MV-4-11 (cell line): ENCODE data around the gene TPCN1.
"Not testable (repeated sequence)": the region's sequence is repeated elsewhere in the genome, so short reads cannot be mapped to it uniquely, and the experiment has no call there.

ENCODE experiments used
- DNase-seq: peaks from one replicate; lab custom pipeline; 2025; lab: John Stamatoyannopoulos, UW

Gene TPCN1

GRCh38 chr12:113196990-113197389 is 24.3 kb upstream of the TPCN1 start:
- DNase-seq: peak; percentile 68

- DNase-seq: no peak
Observed at GRCh38 chr12:113197518-113198077, 23.7 kb upstream of the TPCN1 start.

- DNase-seq: no peak
Observed at GRCh38 chr12:113198296-113198695, 23.0 kb upstream of the TPCN1 start.

GRCh38 chr12:113200021-113200797 is 21.1 kb upstream of the TPCN1 start:
- DNase-seq: peak; percentile 71

GRCh38 chr12:113201187-113202177 is 19.8 kb upstream of the TPCN1 start:
- DNase-seq: no peak

GRCh38 chr12:113202300-113203075 is 18.8 kb upstream of the TPCN1 start:
- DNase-seq: no peak

- DNase-seq: peak; percentile 71
Observed at GRCh38 chr12:113203852-113204760, 17.2 kb upstream of the TPCN1 start.

GRCh38 chr12:113204804-113205203 is 16.5 kb upstream of the TPCN1 start:
- no peak for DNase-seq

GRCh38 chr12:113206802-113207201 is 14.5 kb upstream of the TPCN1 start:
- not testable (repeated sequence) for DNase-seq

GRCh38 chr12:113207613-113208040 is 13.6 kb upstream of the TPCN1 start:
- peak; percentile 42 for DNase-seq

GRCh38 chr12:113208041-113208934 is 13.0 kb upstream of the TPCN1 start:
- DNase-seq: peak; percentile 100

GRCh38 chr12:113211160-113211559 is 10.1 kb upstream of the TPCN1 start:
- no peak for DNase-seq

- peak; percentile 99 for DNase-seq
Observed at GRCh38 chr12:113214895-113215400, 6.3 kb upstream of the TPCN1 start.

GRCh38 chr12:113216027-113216426 is 5.2 kb upstream of the TPCN1 start:
- DNase-seq: no peak

GRCh38 chr12:113220593-113221180 is 577 bp upstream of the TPCN1 start:
- no peak for DNase-seq

- no peak for DNase-seq
Observed at GRCh38 chr12:113221997-113222729, 899 bp downstream of the TPCN1 start.

GRCh38 chr12:113222730-113223531 is 1.7 kb downstream of the TPCN1 start:
- DNase-seq: peak; percentile 29
